Heart left ventricle (tissue), 16 donors: ENCODE data around the gene GGT6. TPM values are rescaled to one million over a fixed set of nuclear protein-coding genes. Genes with fewer than 3 reads are reported as not detected.

ENCODE experiments used
- ATAC-seq, 4 donors: fragments of 200-7000 bp; cut with Tn5 transposase; one replicate each; pipeline ENCODE4 v1.9.1; 2020 to 2022; ENCODE audit warnings: moderate library complexity in 4 of 4, mild to moderate bottlenecking in 3 of 4, moderate number of reproducible peaks in 1 of 4
- DNase-seq, 5 donors: peaks; one replicate each; pipeline ENCODE4 v3.0.0-alpha.2; 2020
- H3K27ac ChIP-seq, 12 donors: fragments of 200-600 bp; sonication (generic) in 4 of 12; one replicate each; pipeline versions ENCODE4 v1.5.0 to v1.8.0; 2016 to 2022; ENCODE audit warnings: mild to moderate bottlenecking in 2 of 12
- H3K27me3 ChIP-seq, 9 donors: fragments of 200-600 bp; sonication (generic) in 2 of 9; one replicate each; pipeline versions ENCODE4 v1.5.1 to v1.8.0; 2016 to 2022; ENCODE audit warnings: mild to moderate bottlenecking in 3 of 9
- H3K36me3 ChIP-seq, 9 donors: fragments of 200-600 bp; sonication (generic) in 2 of 9; one replicate each; pipeline versions ENCODE4 v1.5.0 to v1.8.0; 2018 to 2022; ENCODE audit warnings: mild to moderate bottlenecking in 2 of 9
- H3K4me1 ChIP-seq, 12 donors: fragments of 200-600 bp; sonication (generic) in 4 of 12; one replicate each; pipeline versions ENCODE4 v1.5.0 to v1.8.0; 2016 to 2022; ENCODE audit warnings: mild to moderate bottlenecking in 3 of 12
- H3K4me3 ChIP-seq, 12 donors: fragments of 200-600 bp; sonication (generic) in 4 of 12; one replicate each; pipeline versions ENCODE4 v1.5.0 to v1.8.0; 2017 to 2022; ENCODE audit warnings: mild to moderate bottlenecking in 9 of 12, moderate library complexity in 4 of 12
- H3K9me3 ChIP-seq, 12 donors: fragments of 200-600 bp; sonication (generic) in 4 of 12; one replicate each; pipeline versions ENCODE4 v1.5.0 to v1.8.0; 2016 to 2022; ENCODE audit warnings: mild to moderate bottlenecking in 1 of 12
- CTCF ChIP-seq, 12 donors: fragments of 200-600 bp; sonication (generic) in 4 of 12; IDR thresholded peaks; one replicate each; pipeline versions ENCODE4 v1.5.0 to v1.8.0; 2018 to 2022; ENCODE audit warnings: antibody characterized with exemption in 12 of 12, mild to moderate bottlenecking in 5 of 12
- POLR2A ChIP-seq, 2 donors: fragments of 450-650 bp; IDR thresholded peaks; one replicate each; pipeline ENCODE4 v1.6.1; 2017; ENCODE audit warnings: antibody characterized with exemption in 2 of 2, mild to moderate bottlenecking in 2 of 2, moderate library complexity in 2 of 2
- WGBS, 4 donors: extraction: QIAGEN DNeasy Blood & Tissue Kit in 2 of 4; methylation state at CpG; one replicate each; pipeline versions ENCODE4 v1.1.5 to v1.1.7; 2013 to 2018; 5-methylcytosine and 5-hydroxymethylcytosine counted together
- intact Hi-C, 10 donors: fragments of 100-400 bp; cut with DNase I; formaldehyde crosslinking; loops; one replicate each; pipeline versions ENCODE4 v1.11.1 to v1.14.2; 2022
- polyA plus RNA-seq, 2 donors: library from polyadenylated mRNA; stranded (reverse); fragments of 200-250 nt; gene quantifications; one replicate each; pipeline ENCODE4 v1.2.3, GENCODE V29; 2013
- total RNA-seq, 9 donors: library from RNA; depleted of rRNA in 2 of 9; stranded (reverse); fragments of >200 nt in 2 of 9; fragmentation: NEBNext Ultra II Directional in 3 of 9; extraction: Animal tissue kit (Norgen Biotek cat#: 25700) in 3 of 9; gene quantifications; one replicate each; pipeline versions ENCODE4 v1.1.0 to v1.2.4, GENCODE V29; 2016 to 2023
- donor health status: ischemic (EF 13 %, LVEDD 7.1; RV severe dilation, severe dysfunction).
- donor health status: healthy with polysubstance abuse.
- donor health status: DM: no; HTN: yes; CAD: no.
- donor health status: DM: no; HTN: no; CAD: no.
- donor health status: ischemic (EF 25% LVEDD 6.9; RV normal size, moderate dysfunction).
- donor health status: ischemic (EF 25% LVEDD 5.7; RV mildly dilated, moderate dysfunction).
- donor health status: healthy.
- donor health status: DM: yes; HTN: yes; CAD: no.
- donor health status: ischemic (EF 35%, LVEDD 5.7; RV mildly dilated, moderate dysfunction).
- donor health status: nonischemic (EF 11% LVEDD 7.7; RV severe dilation, severe dysfunction).
- donor health status: DM: yes; HTN: yes; CAD: no.
- donor health status: PGD.
- donor health status: ischemic (EF 29% LVEDD 5.4; RV normal size, mild dysfunction).
- donor health status: nonischemic (EF 23%, LVEDD 6.1; RV moderate dilation, normal function).

GGT6 gene
- total and polyA plus RNA-seq, 11 donors = not detected

GRCh38 chr17:4557626-4558346 is 2.6 kb downstream of the GGT6 start:
- ATAC-seq (no peak), DNase-seq (peak in 1 of 5 donors; percentile 15)
- Histone ChIP-seq H3K27ac (no peak overlapping the region), H3K4me3 (no peak overlapping the region), H3K4me1 (peaks cover 3 to 32% (median 19%) of the 10 kb centered on the region in 12 donors), H3K36me3 (peaks cover 0 to 9% (median 7%) of the 10 kb centered on the region in 9 donors), H3K27me3 (no peaks in the 10 kb centered on the region), H3K9me3 (no peaks in the 10 kb centered on the region)
- intact Hi-C loops = loop anchor here in 2 of 10 donors (5.0 kb wide), 1 partner anchor 135 kb away; no protein-coding TSS in a partner anchor
- TF ChIP-seq CTCF (IDR thresholded peaks at IDR 0.05) (no peak), POLR2A (IDR thresholded peaks at IDR 0.05) (no peak)
- WGBS, 4 donors = 88 to 94% (median 91%) methylated on average over 2 to 6 of the region's 6 CpGs

- DNase-seq = peak in 1 of 5 donors; percentile 7
- Histone ChIP-seq H3K36me3 (peaks cover 0 to 17% (median 15%) of the 10 kb centered on the region in 9 donors), H3K27me3 (no peaks in the 10 kb centered on the region), H3K4me3 (no peak overlapping the region), H3K27ac (no peak overlapping the region), H3K9me3 (no peaks in the 10 kb centered on the region), H3K4me1 (peaks cover 3 to 25% (median 17%) of the 10 kb centered on the region in 12 donors)
- no peak for ATAC-seq
- 72 to 94% (median 93%) methylated on average over 4 of the region's 4 CpGs for WGBS, 4 donors
- TF ChIP-seq POLR2A (IDR thresholded peaks at IDR 0.05) (no peak), CTCF (IDR thresholded peaks at IDR 0.05) (no peak)
- intact Hi-C loops = loop anchor here in 2 of 10 donors (5.0 kb wide), 1 partner anchor 135 kb away; no protein-coding TSS in a partner anchor
Observed at GRCh38 chr17:4556996-4557395, 3.4 kb downstream of the GGT6 start.

GRCh38 chr17:4555873-4556759 is 4.3 kb downstream of the GGT6 start:
- Histone ChIP-seq H3K27me3 (no peaks in the 10 kb centered on the region), H3K4me3 (peak overlapping the region; percentile 43 to 94 (median 80)), H3K36me3 (peaks cover 0 to 26% (median 24%) of the 10 kb centered on the region in 9 donors), H3K9me3 (no peaks in the 10 kb centered on the region), H3K27ac (peak overlapping the region in 11 of 12 donors; percentile 81 to 93 (median 87)), H3K4me1 (peaks cover 3 to 25% (median 17%) of the 10 kb centered on the region in 12 donors)
- DNase-seq (peak in 1 of 5 donors; percentile 13), ATAC-seq (no peak)
- intact Hi-C loops = loop anchor here in 2 of 10 donors (5.0 kb wide), 1 partner anchor 134 kb away; no protein-coding TSS in a partner anchor
- TF ChIP-seq POLR2A (IDR thresholded peaks at IDR 0.05) = no peak
- no peak for TF ChIP-seq CTCF (IDR thresholded peaks at IDR 0.05)
- 63 to 70% (median 67%) methylated on average over 17 of the region's 17 CpGs for WGBS, 4 donors
